Endothelial cell of hepatic sinusoid (primary cell): Measurements from ENCODE around the gene NPW.

Source experiments
- in situ Hi-C: cut with HindIII; loops from 2 replicates; pipeline ENCODE4 v1.10.0; 2017; ENCODE audit warnings: low sequenced_read_pairs

The NPW gene

GRCh38 chr16:2019921-2020831, 591 bp downstream of the NPW start:
- in situ Hi-C loops = no loop called here

DNA sequence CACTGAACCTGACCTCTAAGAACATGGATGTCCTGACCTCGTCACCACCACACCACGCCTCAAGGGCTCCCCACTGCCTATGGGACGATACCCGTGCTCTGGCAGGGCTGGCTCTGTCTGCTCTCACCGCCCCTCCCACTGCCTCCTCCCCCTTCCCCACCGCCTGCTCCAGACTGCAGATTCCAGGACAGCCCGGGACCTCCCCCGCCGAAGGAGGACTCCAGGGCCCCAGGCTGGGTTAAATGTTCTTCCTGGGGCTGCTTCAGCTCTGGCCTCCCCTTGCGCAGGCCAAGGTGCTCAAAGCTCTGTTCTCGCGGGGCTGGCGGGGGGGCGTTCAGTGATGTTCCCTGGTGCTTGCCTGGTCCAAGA, 3.1 kb downstream of the NPW start:
- in situ Hi-C loops = no loop called here

DNA sequence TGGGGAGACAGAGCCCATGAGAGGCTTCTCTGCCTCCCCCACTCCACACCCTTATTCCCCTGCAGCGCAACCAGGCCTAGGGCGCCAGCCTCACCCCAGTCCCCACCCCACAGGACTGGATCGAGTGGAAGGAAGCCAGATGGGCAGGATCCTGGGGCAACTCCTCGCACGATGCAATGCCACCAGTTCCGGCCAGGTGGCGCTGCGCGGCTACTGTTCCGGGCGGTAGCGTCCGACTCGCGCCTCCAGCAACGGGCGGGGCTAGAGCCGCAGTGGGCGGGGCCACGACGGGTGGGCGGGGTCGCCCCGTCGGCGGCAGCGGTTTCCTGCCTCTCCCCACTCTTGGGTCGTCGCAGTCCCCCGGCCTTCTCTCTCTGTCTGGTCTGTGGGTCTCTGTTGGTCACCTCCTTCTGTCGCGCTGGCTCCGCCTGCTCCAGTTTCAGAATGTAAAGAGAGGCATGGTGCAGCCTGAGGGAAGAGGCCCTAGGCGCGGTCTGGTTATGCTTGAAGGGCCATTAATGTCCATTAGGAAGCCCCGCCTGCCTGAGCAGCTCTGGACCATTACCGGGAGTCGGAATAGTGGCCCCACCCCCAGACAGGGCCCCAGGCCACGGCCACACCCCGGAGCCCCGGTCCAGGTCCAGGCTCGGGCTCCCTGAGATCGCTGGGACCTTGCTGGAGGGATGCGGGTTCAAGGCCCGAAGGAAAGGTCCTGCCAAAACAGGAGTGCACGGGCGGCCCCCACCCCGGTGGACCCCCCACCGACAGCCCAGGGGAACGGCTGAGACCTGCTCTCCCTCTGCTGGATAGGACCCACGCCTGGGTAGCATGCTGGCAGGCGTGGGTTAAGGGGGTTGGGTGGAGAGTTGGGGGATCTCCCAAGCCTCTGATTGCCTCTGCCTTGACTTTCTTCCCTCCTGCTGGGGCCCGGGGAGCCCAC, 3.8 kb downstream of the NPW start:
- in situ Hi-C loops = no loop called here

DNA sequence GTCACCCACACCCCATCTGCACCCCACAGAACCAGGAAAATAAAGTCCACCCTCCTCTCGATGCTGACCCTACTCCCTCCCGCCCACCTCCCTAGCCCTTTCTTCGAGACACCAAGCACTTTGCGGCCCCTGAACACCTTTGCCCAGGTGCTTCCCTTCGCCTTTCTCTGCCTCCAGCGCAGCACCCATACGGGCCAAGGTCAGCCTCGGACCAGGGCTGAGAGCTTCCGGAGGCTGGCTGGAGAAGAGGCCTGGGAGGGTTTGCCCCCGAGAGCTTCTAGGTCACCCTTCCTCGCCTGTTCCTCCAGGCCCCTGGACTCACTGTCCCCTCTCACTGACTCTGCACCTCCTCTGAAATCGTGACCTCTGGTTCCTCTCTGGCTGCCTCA, 4.4 kb downstream of the NPW start:
- in situ Hi-C loops = no loop called here

DNA sequence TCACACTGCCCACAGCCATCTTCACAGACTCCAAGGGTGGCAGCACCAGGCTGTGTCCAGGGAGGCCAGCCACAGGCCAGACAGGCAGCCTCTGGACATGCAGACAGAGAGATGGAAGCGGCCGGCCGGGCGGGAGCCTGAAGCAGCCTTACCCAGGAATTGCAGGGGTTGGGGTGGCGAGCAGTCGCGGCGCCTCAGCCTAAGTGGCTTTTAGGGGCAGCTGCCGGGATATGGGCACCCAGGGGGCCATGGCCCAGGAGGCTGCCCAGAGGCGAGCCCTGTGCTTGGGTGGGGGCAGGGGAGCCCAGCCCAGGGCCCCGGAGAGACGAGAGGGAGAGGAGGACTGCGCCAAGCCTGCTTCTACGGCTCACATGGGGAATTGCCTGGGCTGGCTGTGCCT, 5.7 kb downstream of the NPW start:
- in situ Hi-C loops = no loop called here

DNA sequence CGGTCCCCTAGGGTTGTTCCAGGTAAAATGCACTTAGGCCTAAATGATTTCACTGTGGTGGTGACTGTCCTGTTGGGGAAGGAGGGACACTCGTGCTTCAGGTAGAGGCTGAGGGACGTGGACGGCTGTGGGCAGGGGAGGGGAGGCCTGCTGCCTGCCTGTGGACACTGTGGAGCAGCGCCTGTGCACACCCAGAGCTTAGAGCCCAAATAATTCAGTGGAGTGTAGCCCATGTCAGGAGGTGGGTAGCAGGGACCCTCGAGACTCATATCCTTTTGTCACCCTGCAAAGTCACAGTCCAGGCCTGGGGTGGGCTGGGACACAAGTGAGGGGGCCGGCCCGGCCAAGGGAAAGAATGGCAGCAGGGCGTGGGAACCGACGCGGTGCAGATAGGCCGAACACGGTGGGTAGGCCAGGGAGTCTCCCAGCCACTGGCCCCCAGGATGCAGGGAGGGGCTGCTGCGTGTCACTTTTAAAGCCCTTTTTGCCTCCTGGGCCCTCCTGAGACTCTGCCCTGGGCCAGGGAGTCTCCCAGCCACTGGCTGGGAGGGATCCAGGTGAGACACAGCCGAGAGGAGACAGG, 6.4 kb downstream of the NPW start:
- in situ Hi-C loops = no loop called here

- in situ Hi-C loops = no loop called here
Observed at GRCh38 chr16:2026461-2027023, 7.0 kb downstream of the NPW start, which contains the start of gene NHERF2. Gene NHERF2 (plus strand): TSS chr16:2026902. CDS start chr16:2027006, 104 bp downstream.

DNA sequence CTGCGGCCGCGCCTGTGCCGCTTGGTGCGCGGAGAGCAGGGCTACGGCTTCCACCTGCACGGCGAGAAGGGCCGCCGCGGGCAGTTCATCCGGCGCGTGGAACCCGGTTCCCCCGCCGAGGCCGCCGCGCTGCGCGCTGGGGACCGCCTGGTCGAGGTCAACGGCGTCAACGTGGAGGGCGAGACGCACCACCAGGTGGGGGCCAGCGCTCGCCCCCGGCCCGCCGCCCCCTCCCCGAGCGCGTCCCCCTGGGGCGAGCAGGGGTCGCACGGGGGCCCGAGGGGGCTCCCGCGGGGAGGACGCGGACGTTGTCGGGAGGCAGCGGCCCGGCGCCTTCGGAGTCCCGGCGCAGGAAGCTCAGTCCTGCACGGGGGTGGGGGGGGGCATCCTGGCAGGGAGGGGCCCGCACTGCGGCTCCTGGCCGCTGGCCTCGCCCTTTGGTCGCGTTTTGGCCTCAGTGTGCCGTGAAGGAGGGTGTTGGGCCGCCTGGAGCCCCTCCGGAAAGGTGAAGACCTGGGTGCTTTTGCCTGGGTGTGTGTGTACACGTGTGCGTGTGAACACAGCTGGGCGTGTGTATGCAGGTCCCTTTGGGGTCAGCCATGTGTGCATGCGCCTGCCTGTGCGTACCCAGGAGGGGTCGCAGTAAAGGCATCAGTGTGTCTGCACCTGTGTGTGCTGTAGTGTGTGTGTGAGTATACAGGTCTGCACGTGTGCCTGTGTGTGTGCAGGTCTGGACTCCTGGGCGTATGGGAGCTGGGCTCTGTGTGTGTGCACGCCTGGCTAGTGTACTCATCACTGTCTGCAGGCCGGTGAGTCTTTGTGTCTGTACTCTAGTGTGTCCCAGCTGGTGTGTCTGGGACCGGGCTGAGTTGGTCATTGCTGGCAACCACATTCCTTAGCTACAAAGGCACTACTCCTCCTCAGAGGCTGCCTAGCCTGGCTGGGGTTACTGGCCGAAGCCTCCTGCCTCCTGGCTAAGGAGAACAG, 7.7 kb downstream of the NPW start:
- in situ Hi-C loops = no loop called here

DNA sequence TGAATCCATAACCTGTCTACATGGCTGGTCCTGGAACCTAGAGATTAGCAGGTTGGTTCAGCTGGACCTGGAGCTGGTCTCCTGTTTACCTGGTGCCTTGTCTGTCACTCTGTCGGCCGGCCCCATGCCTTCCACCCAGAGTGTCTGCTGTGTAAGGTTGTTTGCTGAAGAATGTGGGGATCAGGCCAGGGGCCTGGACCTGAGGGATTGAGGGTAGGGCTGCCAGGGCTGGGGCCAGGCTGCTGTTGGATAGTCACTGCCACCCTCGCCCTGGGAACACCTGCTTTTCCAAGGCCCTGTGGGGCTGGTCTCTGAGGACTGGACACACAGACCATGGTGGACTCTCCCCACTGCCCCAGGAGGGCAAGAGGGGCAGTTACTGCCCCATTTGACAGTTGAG, 8.6 kb downstream of the NPW start:
- in situ Hi-C loops = no loop called here

GRCh38 chr16:2028620-2029220, 9.1 kb downstream of the NPW start:
- in situ Hi-C loops = no loop called here

DNA sequence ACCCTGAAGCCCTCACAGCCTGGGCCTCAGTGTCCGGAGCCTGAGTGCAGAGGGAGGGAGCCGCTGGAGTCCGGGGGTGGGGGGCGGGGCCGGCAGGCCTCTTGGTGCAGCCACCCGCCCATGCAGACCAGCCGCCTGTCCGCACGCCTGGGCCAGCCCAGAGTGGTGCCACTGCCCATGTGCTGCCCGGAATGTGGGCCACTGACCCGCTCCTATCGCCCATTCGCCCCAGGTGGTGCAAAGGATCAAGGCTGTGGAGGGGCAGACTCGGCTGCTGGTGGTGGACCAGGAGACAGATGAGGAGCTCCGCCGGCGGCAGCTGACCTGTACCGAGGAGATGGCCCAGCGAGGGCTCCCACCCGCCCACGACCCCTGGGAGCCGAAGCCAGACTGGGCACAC, 9.8 kb downstream of the NPW start:
- in situ Hi-C loops = no loop called here

DNA sequence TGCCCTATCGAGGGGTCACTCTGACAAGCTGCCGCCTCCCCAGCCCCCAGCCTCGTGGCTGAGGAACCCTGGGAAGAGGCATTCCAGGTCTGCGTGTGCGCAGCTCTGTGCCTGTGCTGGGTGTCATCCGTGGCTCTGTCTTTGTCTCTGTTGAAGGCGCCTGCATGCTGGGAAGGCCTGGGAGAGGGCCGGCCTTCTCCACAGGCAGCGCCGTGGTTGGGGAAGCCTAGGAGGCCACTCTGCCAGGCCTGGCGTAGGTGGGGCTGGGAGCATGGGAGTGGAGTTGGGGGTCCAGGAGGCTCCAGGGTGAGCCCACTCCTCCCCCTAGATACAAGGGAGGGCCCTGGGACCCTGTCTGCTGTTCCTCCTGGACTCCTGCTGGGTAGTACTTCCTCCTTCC, 10.5 kb downstream of the NPW start:
- in situ Hi-C loops = loop anchor here (10.0 kb wide), 1 partner anchor 475 kb away; no protein-coding TSS in a partner anchor

DNA sequence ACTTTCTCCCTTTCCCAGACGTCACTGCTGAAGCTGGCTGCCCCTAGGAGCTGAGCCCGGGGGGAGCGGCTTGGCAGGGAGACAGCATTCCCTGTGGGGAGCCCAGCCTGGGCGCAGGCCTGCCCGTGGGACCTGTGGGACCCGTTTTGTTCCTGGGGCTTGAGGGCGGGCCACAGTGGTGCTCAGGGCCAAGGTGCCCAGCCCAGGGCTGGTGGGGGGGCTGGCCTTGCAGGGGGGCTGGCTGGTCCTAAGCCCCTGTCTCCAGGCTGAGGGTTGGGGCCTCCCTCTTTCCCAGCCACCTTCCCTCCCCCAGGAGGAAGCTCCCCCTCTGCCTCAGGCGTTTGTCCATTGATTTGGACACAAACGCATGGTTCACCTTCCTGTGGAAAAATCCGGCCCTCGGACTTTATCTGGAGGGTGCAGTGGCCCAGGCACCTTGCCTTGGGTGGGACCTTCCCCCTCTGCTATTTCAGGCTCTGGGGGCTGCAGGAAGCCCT, 11.5 kb downstream of the NPW start:
- in situ Hi-C loops = loop anchor here (10.0 kb wide), 1 partner anchor 474 kb away; no protein-coding TSS in a partner anchor

- in situ Hi-C loops = loop anchor here (10.0 kb wide), 1 partner anchor 472 kb away; no protein-coding TSS in a partner anchor
Observed at GRCh38 chr16:2032285-2033056, 12.9 kb downstream of the NPW start.

DNA sequence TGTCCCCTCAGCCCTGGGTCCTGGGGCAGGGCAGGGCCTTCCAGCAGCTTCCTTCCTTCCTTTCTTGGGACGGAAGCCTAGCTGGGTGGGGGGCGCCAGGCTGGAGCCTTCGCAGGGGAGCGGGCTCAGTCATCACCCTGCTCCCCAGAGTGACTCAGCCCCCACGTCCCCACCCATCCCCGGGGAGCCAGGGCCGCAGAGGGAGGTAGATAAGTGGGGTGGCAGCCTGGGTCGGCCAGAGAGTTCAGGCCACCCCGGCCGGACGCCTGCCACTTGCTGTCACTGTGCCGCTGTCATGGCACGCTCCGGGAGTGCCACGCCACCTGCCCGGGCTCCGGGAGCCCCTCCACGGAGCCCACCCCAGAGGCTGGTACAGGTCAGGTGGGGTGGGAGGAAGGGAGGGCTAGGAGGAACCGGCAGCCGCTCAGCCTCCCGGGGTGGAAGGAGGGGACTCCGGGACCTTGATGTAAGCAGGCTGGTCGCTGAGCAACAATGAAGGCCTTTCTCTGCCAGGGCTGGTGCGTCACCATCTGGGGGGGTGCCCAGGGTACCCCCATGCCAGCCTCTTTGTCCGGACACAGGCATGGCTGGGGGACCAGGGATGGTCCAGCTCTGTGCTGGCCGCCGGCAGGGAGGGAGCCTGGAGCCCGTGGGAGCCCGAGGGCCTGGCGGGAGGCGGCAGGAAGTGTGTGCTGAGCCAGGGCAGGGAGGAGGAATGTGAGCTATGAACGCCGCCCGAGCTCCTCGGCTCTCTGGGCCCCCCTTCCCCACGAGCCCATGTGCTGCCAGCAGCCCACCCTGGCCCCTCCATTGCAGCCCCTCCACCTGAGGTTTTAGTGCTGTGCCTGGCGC, 13.7 kb downstream of the NPW start:
- in situ Hi-C loops = loop anchor here (10.0 kb wide), 1 partner anchor 472 kb away; no protein-coding TSS in a partner anchor

- in situ Hi-C loops = loop anchor here (10.0 kb wide), 1 partner anchor 471 kb away; no protein-coding TSS in a partner anchor
Observed at GRCh38 chr16:2033909-2034695, 14.5 kb downstream of the NPW start.
